Thoracic aorta (tissue), 2 donors: ENCODE data around the gene AARSD1. TPM values are rescaled to one million over a fixed set of nuclear protein-coding genes. Genes with fewer than 3 reads are reported as not detected.
"Not testable (repeated sequence)": the region's sequence is repeated elsewhere in the genome, so short reads cannot be mapped to it uniquely, and the experiment has no call there.

Source experiments
- ATAC-seq: fragments of 150-250 bp; one replicate; pipeline ENCODE4 v1.8.0; 2017; ENCODE audit warnings: low read depth; ENCODE audit not compliant: insufficient number of reproducible peaks, low FRiP score
- DNase-seq: peaks from one replicate; pipeline ENCODE4 v3.0.0-alpha.2; 2020; ENCODE audit warnings: low spot score
- H3K27ac ChIP-seq, 2 donors: fragments of 200-600 bp; sonication (generic); 1 replicate in 1 of 2; 2 replicates in 1 of 2; pipeline ENCODE4 v1.5.1; 2016; ENCODE audit warnings: mild to moderate bottlenecking in 2 of 2, moderate library complexity in 2 of 2
- H3K27me3 ChIP-seq: fragments of 200-600 bp; sonication (generic); replicated peaks from 2 replicates; pipeline ENCODE4 v1.6.0; 2016; ENCODE audit warnings: mild to moderate bottlenecking; ENCODE audit not compliant: insufficient read depth
- H3K36me3 ChIP-seq: fragments of 200-600 bp; sonication (generic); one replicate; pipeline ENCODE4 v1.5.1; 2016
- H3K4me1 ChIP-seq, 2 donors: fragments of 200-600 bp; sonication (generic); 1 replicate in 1 of 2; 2 replicates in 1 of 2; pipeline versions ENCODE4 v1.5.1 to v1.6.0; 2016; ENCODE audit warnings: low read depth in 2 of 2, mild to moderate bottlenecking in 1 of 2; ENCODE audit not compliant: control insufficient read depth in 1 of 2
- H3K4me3 ChIP-seq: fragments of 200-600 bp; sonication (generic); 2 replicates; pipeline ENCODE4 v1.5.1; 2016; ENCODE audit warnings: mild to moderate bottlenecking
- H3K9me3 ChIP-seq: fragments of 200-600 bp; sonication (generic); 2 replicates; pipeline ENCODE4 v1.5.1; 2016
- total RNA-seq, 2 donors: library from RNA; depleted of rRNA; stranded (reverse); fragments of >200 nt; gene quantifications; one replicate each; pipeline versions ENCODE4 v1.1.0 to v1.2.3, GENCODE V29; 2016
- TF ChIP-seq, protein P1 (sequence below): fragments of 200-600 bp; sonication (generic); IDR thresholded peaks from one replicate; pipeline ENCODE4 v1.5.1; 2019; ENCODE audit warnings: antibody characterized with exemption

Gene AARSD1
- total RNA-seq, 2 donors from 2014 or later, result 26.0 to 35.5 TPM

DNA sequence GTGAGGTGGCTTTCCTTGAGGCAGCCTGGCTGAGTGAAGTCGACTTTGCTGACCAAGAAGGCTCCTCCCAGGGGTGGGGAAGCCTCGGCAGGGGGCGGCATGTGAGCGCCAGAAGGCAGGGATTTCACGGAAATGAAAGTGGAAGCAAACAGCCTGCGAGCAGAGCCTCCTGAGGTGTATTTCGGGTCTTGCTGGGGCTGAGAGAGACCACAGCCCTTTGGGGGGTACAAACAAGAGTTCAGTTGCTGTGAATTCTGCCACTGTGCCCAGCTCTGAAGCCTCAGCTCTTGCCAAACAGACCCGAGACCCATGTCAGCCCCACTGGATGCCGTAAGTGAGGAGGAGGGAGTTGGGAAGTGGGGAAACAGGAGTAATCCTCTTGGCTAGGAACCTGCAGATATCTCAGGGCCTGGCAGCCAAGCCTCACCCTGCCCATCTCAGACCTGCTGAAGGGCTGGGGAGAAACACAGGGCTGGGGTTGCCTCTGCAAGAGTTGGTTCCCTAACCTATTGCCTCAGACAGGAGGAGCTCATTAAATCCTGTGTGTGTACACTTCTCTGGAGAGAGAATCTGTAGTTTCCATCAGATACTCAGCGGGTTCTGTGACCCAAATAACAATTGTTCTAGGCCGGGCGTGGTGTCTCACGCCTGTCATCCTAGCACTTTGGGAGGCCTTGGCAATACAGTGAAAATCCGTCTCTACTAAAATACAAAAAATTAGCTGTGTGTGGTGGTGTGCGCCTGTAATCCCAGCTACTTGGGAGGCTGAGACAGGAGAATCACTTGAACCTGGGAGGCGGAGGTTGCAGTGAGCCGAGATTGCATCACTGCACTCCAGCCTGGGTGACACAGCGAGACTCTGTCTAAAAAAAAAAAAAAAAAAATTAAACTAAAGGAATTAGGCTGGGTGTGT is 42.6 kb upstream of the AARSD1 start, which contains the start of gene IFI35:
IFI35 (plus strand) TSS at position 146 of the 913 bp plus-strand sequence; CDS start at position 310, 164 bp downstream.
- H3K4me3 ChIP-seq, result peak within 1 kb of the TSS; percentile 93
- H3K27me3 ChIP-seq, result no peaks in the 10 kb centered on the region
- DNase-seq (no peak), ATAC-seq (no peak)
- TF ChIP-seq, protein P1, sequence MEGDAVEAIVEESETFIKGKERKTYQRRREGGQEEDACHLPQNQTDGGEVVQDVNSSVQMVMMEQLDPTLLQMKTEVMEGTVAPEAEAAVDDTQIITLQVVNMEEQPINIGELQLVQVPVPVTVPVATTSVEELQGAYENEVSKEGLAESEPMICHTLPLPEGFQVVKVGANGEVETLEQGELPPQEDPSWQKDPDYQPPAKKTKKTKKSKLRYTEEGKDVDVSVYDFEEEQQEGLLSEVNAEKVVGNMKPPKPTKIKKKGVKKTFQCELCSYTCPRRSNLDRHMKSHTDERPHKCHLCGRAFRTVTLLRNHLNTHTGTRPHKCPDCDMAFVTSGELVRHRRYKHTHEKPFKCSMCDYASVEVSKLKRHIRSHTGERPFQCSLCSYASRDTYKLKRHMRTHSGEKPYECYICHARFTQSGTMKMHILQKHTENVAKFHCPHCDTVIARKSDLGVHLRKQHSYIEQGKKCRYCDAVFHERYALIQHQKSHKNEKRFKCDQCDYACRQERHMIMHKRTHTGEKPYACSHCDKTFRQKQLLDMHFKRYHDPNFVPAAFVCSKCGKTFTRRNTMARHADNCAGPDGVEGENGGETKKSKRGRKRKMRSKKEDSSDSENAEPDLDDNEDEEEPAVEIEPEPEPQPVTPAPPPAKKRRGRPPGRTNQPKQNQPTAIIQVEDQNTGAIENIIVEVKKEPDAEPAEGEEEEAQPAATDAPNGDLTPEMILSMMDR, result peak; percentile 18
- peak within 1 kb of the TSS; percentile 85 to 89 for H3K27ac ChIP-seq
- H3K9me3 ChIP-seq, result no peaks in the 10 kb centered on the region
- peaks cover 0 to 14% of the 10 kb centered on the region in 2 donors for H3K4me1 ChIP-seq
- peaks cover 11% of the 10 kb centered on the region for H3K36me3 ChIP-seq

DNA sequence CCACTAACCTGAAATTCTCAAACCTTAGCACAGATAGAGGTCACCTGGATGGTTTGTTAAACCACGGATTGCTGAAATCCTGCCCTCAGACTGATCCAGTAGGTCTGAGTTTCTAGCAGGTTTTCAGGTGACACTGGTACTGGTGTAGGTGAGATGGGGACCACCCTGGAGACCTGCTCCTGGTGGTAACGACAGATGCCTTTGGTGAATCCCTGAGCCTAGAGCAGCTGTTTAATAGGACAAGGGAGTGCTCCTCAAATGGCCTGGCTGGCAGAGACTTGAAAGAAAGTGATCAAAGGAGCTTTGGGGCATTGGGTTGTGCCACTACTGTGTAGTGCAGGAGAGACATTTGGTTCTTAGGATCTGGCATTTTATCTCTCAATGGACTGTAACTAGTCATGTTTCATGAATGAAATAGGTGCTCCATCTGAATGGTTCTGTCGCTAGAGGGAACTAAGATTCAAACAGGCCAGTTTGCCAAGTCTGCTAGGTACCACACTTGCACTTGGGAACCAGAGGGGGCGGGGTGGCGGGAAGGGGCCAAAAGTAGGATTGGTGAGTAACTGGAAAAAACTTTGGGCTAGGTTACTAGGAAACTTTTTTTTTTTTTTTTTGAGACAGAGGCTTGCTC is 39.4 kb upstream of the AARSD1 start:
- DNase-seq (no peak), ATAC-seq (no peak)
- H3K4me1 ChIP-seq, result peaks cover 9 to 28% of the 10 kb centered on the region in 2 donors
- H3K9me3 ChIP-seq, result no peaks in the 10 kb centered on the region
- H3K4me3 ChIP-seq, result no peak overlapping the region
- no peaks in the 10 kb centered on the region for H3K27me3 ChIP-seq
- TF ChIP-seq, protein P1, result no peak
- H3K27ac ChIP-seq, result peak overlapping the region in 1 of 2 donors; percentile 23
- peaks cover 27% of the 10 kb centered on the region for H3K36me3 ChIP-seq

DNA sequence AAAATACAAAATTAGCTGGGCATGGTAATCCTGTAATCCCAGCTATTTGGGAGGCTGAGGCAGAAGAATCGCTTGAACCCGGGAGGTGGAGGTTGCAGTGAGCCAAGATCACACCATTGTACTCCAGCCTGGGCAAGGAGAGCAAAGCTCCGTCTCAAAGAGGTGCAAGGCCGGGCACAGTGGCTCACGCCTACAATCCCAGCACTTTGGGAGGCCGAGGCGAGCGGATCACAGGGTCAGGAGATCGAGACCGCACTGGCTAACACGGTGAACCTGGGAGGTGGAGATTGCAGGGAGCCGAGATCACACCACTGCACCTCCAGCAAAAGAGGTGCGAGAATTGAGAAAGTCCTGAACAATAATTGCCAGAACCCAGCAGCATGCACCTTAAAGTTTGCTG is 36.6 kb upstream of the AARSD1 start:
- not testable (repeated sequence) for DNase-seq, ATAC-seq, H3K27ac ChIP-seq, H3K27me3 ChIP-seq, H3K9me3 ChIP-seq, H3K4me3 ChIP-seq
- Histone ChIP-seq H3K4me1 (peaks cover 14 to 26% of the 10 kb centered on the region in 2 donors), H3K36me3 (peaks cover 27% of the 10 kb centered on the region)

DNA sequence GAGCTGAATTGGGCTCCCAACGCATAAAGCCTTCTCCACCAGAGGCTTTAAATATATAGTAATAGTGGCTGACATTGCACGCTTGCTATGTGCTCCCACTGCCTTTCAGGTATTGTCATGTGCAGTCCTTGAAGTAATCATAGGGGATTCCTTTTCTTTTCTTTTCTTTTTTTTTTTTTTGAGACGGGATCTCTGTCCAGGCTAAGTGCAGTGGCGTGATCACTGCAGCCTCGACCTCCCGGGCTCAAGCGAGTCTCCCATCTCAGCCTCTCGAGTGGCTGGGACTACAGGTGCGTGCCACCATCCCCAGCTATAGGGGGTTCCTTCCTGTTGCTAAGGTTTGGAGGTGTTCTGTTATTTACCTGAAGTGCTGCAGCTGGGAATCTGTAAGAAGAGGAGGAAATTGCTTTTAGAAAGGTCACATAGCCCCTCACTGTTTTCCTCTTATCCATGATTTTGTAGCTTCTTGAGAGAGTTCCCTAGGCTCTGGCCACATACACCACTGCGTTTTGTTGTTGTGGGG is 34.8 kb upstream of the AARSD1 start:
- Histone ChIP-seq H3K4me1 (peaks cover 14 to 26% of the 10 kb centered on the region in 2 donors), H3K4me3 (peak overlapping the region; percentile 90), H3K36me3 (peaks cover 27% of the 10 kb centered on the region), H3K9me3 (no peaks in the 10 kb centered on the region), H3K27ac (peak overlapping the region; percentile 91 to 94), H3K27me3 (no peaks in the 10 kb centered on the region)
- DNase-seq (no peak), ATAC-seq (no peak)
- TF ChIP-seq, protein P1, result no peak

DNA sequence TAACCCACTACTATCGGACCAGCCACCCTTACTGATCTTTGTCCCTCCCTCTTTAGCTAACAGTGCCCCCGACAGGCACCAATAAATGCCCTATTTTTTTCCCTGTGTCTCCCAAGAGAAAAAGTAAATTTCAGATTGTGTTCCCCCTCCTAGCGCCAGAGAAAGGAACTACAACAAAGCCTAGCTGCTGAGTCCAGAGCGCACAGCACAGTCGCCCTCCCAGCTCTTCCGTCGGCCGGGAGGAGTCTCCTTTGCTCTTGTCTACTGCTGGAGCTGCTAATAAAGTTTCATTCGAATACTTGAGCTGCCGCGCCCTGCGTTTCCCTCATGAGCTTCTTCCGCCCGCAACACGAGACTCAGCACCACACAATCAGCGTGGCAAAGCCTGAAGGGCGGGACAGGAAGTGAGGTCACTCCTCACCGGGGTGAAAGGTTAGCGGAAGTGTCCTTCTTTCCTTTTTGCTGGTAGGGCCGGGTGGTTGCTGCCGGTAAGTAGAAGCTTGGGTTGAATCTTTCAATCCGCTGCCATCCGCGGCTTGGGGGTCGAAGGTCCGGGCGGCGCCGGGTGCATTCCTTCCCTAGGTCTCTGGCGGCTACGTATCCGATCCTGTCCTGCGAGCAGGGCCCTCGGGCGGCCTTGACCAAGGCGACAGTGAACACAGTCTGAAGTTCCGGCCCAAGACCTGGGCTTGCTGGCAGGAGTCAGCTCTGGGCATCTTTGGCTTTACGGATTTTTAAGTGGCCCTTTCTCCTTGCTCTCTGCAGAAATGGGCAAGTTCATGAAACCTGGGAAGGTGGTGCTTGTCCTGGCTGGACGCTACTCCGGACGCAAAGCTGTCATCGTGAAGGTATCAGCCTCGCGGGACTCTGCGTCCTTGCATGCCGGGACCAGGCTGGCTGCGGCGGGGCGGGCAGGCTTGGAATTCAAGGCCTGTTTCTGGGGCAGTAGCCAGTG is 34.0 kb upstream of the AARSD1 start, which contains the start of gene RPL27:
RPL27 (plus strand) TSS at position 436 of the 955 bp plus-strand sequence; CDS start at position 768, 332 bp downstream.
- H3K4me1 ChIP-seq, result peaks cover 14 to 21% of the 10 kb centered on the region in 2 donors
- H3K4me3 ChIP-seq, result peak within 1 kb of the TSS; percentile 90
- TF ChIP-seq, protein P1, result peak; percentile 92
- peak; percentile 95 for DNase-seq
- H3K9me3 ChIP-seq, result no peaks in the 10 kb centered on the region
- H3K36me3 ChIP-seq, result peaks cover 27% of the 10 kb centered on the region
- H3K27me3 ChIP-seq, result no peaks in the 10 kb centered on the region
- H3K27ac ChIP-seq, result peak within 1 kb of the TSS; percentile 91 to 94
- ATAC-seq, result peak; percentile 94
